Esophagus muscularis mucosa (tissue), 3 donors: ENCODE data around the gene AHNAK2.

ENCODE experiments used
- CTCF ChIP-seq, 3 experiments: fragments of 200-600 bp in 2 of 3; fragments of 450-650 bp in 1 of 3; sonication (generic) in 2 of 3; IDR thresholded peaks; one replicate each; pipeline ENCODE4 v1.5.1; 2017 to 2019; ENCODE audit warnings: antibody characterized with exemption in 3 of 3, mild to moderate bottlenecking in 2 of 3, moderate library complexity in 1 of 3
- POLR2A ChIP-seq: fragments of 450-650 bp; IDR thresholded peaks from one replicate; pipeline ENCODE4 v1.6.1; 2017; ENCODE audit warnings: antibody characterized with exemption, moderate library complexity, mild to moderate bottlenecking, low read depth

- no peak for TF ChIP-seq CTCF (IDR thresholded peaks at IDR 0.05)
- no peak for TF ChIP-seq POLR2A
These were observed 48.0 kb upstream of the AHNAK2 start for GRCh38 chr14:105026033-105026785.
